T-helper 1 cell treated with Interleukin-12 subunit alpha and Interleukin-12 subunit beta and Interleukin-4 antibody, amounts not matched to agents 30 ng/mL and 1 ng/mL, for 36 hours (primary cell): Measurements from ENCODE around the gene CDK5R1. TPM values are rescaled to one million over a fixed set of nuclear protein-coding genes. Genes with fewer than 3 reads are reported as not detected.

Source experiments
- intact Hi-C: fragments of 100-400 bp; cut with micrococcal nuclease; formaldehyde crosslinking; loops from one replicate; pipeline ENCODE4 v1.15.1; 2024
- total RNA-seq: library from RNA; stranded (reverse); gene quantifications from 2 replicates; pipeline ENCODE4 v1.2.3, GENCODE V29; 2022

The CDK5R1 gene
- total RNA-seq, 1 donor from 2014 or later, result 3.9 TPM

- intact Hi-C loops, result loop anchor here (1.0 kb wide), 1 partner anchor 12 kb away; no protein-coding TSS in a partner anchor
Measured at GRCh38 chr17:32491371-32492263, 4.8 kb downstream of the CDK5R1 start.

- intact Hi-C loops, result loop anchor here (1.0 kb wide), 1 partner anchor 11 kb away; no protein-coding TSS in a partner anchor
Measured at GRCh38 chr17:32492264-32492589, 5.4 kb downstream of the CDK5R1 start.

- intact Hi-C loops, result loop anchor here (1.0 kb wide), 1 partner anchor 11 kb away; no protein-coding TSS in a partner anchor
Measured at GRCh38 chr17:32492648-32493289, 6.0 kb downstream of the CDK5R1 start.

GRCh38 chr17:32493571-32493970, 6.8 kb downstream of the CDK5R1 start:
- intact Hi-C loops, result no loop called here

- intact Hi-C loops, result no loop called here
Measured at GRCh38 chr17:32493976-32494513, 7.3 kb downstream of the CDK5R1 start.

GRCh38 chr17:32494621-32495358, 8.0 kb downstream of the CDK5R1 start:
- intact Hi-C loops, result no loop called here

- intact Hi-C loops, result no loop called here
Measured at GRCh38 chr17:32495359-32496231, 8.8 kb downstream of the CDK5R1 start.

GRCh38 chr17:32496395-32497073, 9.7 kb downstream of the CDK5R1 start:
- intact Hi-C loops, result no loop called here

- intact Hi-C loops, result no loop called here
Measured at GRCh38 chr17:32497431-32498205, 10.8 kb downstream of the CDK5R1 start.

GRCh38 chr17:32498391-32498790, 11.6 kb downstream of the CDK5R1 start:
- intact Hi-C loops, result no loop called here

GRCh38 chr17:32502013-32502412, 15.2 kb downstream of the CDK5R1 start:
- intact Hi-C loops, result loop anchor here (5.0 kb wide), 1 partner anchor 375 kb away; the partner anchor contains the start of gene MYO1D

- intact Hi-C loops, result loop anchor here (1.0 to 5.0 kb wide), 4 partner anchors 10 to 375 kb away; partner anchors contain the start of gene MYO1D
Measured at GRCh38 chr17:32502710-32503109, 15.9 kb downstream of the CDK5R1 start.

- intact Hi-C loops, result loop anchor here (1.0 to 5.0 kb wide), 4 partner anchors 11 to 374 kb away; partner anchors contain the start of gene MYO1D
Measured at GRCh38 chr17:32503251-32504165, 16.7 kb downstream of the CDK5R1 start.

GRCh38 chr17:32504166-32504990, 17.6 kb downstream of the CDK5R1 start:
- intact Hi-C loops, result loop anchor here (5.0 kb wide), 1 partner anchor 373 kb away; the partner anchor contains the start of gene MYO1D

- intact Hi-C loops, result no loop called here
Measured at GRCh38 chr17:32508926-32509325, 22.1 kb downstream of the CDK5R1 start.

GRCh38 chr17:32510466-32510865, 23.7 kb downstream of the CDK5R1 start:
- intact Hi-C loops, result no loop called here

- intact Hi-C loops, result no loop called here
Measured at GRCh38 chr17:32512328-32512727, 25.5 kb downstream of the CDK5R1 start.
